PC-9 (cell line): ENCODE results near the gene TPCN2.

Source experiments
- EZH2 ChIP-seq: fragments of 200-600 bp; sonication (generic); IDR thresholded peaks from 2 replicates; pipeline ENCODE4 v1.8.0; 2017; ENCODE audit warnings: antibody characterized with exemption, low read depth
- TF ChIP-seq, protein P1 (sequence below): fragments of 200-600 bp; sonication (generic); conservative IDR thresholded peaks from 2 replicates; pipeline ENCODE4 v1.6.1; 2017; ENCODE audit warnings: mixed run types, antibody characterized with exemption, mild to moderate bottlenecking, moderate library complexity

DNA sequence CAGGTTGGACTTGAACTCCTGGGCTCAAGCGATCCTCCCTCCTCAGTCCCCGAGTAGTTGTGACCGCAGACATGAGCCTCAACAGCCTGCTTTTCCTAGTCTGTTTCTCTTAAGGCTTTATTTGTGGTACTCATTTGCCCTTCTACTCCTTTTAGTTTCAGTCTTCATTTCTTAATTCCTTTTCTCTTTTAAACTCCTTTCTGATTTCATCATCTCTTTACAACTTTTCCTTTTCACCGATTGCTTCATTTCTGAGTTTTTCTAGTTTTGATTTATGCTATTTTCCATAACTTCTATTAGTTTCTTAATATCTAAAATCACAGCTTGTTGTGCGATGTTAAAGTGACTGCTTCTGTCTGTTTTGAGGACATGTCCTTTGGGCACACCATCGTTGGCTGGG is 18.4 kb upstream of the TPCN2 start:
- TF ChIP-seq, protein P1, sequence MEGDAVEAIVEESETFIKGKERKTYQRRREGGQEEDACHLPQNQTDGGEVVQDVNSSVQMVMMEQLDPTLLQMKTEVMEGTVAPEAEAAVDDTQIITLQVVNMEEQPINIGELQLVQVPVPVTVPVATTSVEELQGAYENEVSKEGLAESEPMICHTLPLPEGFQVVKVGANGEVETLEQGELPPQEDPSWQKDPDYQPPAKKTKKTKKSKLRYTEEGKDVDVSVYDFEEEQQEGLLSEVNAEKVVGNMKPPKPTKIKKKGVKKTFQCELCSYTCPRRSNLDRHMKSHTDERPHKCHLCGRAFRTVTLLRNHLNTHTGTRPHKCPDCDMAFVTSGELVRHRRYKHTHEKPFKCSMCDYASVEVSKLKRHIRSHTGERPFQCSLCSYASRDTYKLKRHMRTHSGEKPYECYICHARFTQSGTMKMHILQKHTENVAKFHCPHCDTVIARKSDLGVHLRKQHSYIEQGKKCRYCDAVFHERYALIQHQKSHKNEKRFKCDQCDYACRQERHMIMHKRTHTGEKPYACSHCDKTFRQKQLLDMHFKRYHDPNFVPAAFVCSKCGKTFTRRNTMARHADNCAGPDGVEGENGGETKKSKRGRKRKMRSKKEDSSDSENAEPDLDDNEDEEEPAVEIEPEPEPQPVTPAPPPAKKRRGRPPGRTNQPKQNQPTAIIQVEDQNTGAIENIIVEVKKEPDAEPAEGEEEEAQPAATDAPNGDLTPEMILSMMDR, result no peak
- no peak for TF ChIP-seq EZH2
